Measurements from ENCODE around the gene HLA-DPA1. TPM values are rescaled to one million over a fixed set of nuclear protein-coding genes. Genes with fewer than 3 reads are reported as not detected.

HLA-DPA1 gene
- total RNA-seq, 1 experiment from 2014 or later, result 2.6 TPM

- no peak overlapping the region for H2BK120ac ChIP-seq (ENCODE audit: low read depth, low read length, poor library complexity, severe bottlenecking)
- no peak overlapping the region for H3K14ac ChIP-seq (ENCODE audit: insufficient read depth, low read length)
- H4K91ac ChIP-seq (ENCODE audit: insufficient read length, low read depth, low read length), result no peak overlapping the region
- no peak overlapping the region for H3K18ac ChIP-seq (ENCODE audit: insufficient read length, low read depth, low read length)
- H3K27ac ChIP-seq (ENCODE audit: insufficient read length, low read depth, low read length), result no peak overlapping the region
- no peak overlapping the region for H2BK5ac ChIP-seq (ENCODE audit: insufficient read length, low read length)
- H3K27me3 Mint-ChIP-seq (ENCODE audit: low read depth), result peaks cover 20% of the 10 kb centered on the region
- peak overlapping the region; percentile 94 to 95 for H3K4me3 Mint-ChIP-seq
- no peak overlapping the region for H4K8ac ChIP-seq (replicated peaks; ENCODE audit: insufficient read length, low read depth, low read length)
- H4K5ac ChIP-seq (ENCODE audit: insufficient read length, low read depth, low read length), result no peak overlapping the region
- peaks cover 0 to 24% (median 9%) of the 10 kb centered on the region in 3 experiments; a peak in 3 of 7 replicates for H3K36me3 Mint-ChIP-seq (ENCODE audit: insufficient read depth in 1 of 3, low read depth in 3 of 3)
- no peak overlapping the region for H2BK20ac ChIP-seq (ENCODE audit: low read depth, low read length, poor library complexity, severe bottlenecking)
- no peak overlapping the region for H3K56ac ChIP-seq (ENCODE audit: insufficient read length, low read depth, low read length)
- H2BK15ac ChIP-seq (ENCODE audit: low read depth, low read length), result no peak overlapping the region
- no peaks in the 10 kb centered on the region for H4K20me1 ChIP-seq (ENCODE audit: control insufficient read depth, insufficient read depth, insufficient read length)
- no peak overlapping the region for H3K4ac ChIP-seq (ENCODE audit: low read depth, low read length)
- H3K9me3 Mint-ChIP-seq, result peaks cover 0 to 6% of the 10 kb centered on the region in 2 experiments; a peak in 2 of 5 replicates
- H3K23ac ChIP-seq (ENCODE audit: insufficient read length, low read depth, low read length), result no peak overlapping the region
- peaks cover 5% of the 10 kb centered on the region; the same call in 1 of the 2 replicates for H3K4me1 ChIP-seq (ENCODE audit: insufficient read depth, low read length)
- no peak overlapping the region for H3K27ac Mint-ChIP-seq
- TF ChIP-seq CTCF (conservative IDR thresholded peaks at IDR 0.05), result no peak
- no peaks in the 10 kb centered on the region for H3K79me2 ChIP-seq (ENCODE audit: insufficient read depth, low read length)
- no peaks in the 10 kb centered on the region; the same call in 1 of the 2 replicates for H3K27me3 ChIP-seq (ENCODE audit: insufficient read depth, low read length)
- peaks cover 11% of the 10 kb centered on the region for H3K23me2 ChIP-seq (ENCODE audit: insufficient read length, low read depth, low read length, poor library complexity, severe bottlenecking)
- DNase-seq, result no peak
- no peak overlapping the region for H3T11ph ChIP-seq (ENCODE audit: low read length)
- H2AK5ac ChIP-seq (ENCODE audit: insufficient read length, low read length), result no peak overlapping the region
- peaks cover 26 to 29% of the 10 kb centered on the region in 2 experiments for H3K4me1 Mint-ChIP-seq
- H2BK12ac ChIP-seq (ENCODE audit: insufficient read length, low read depth, low read length), result no peak overlapping the region
- H3K9ac ChIP-seq (ENCODE audit: extremely low read depth, insufficient read length, low read length), result no peak overlapping the region
- H2AFZ ChIP-seq (ENCODE audit: low read length), result no peak overlapping the region
- WGBS (ENCODE audit: extremely low coverage, insufficient read length, low lambda C conversion rate), result no CpG with 5 or more reads among the region's 4 CpGs
- no peaks in the 10 kb centered on the region for H3K9me3 ChIP-seq (ENCODE audit: control insufficient read depth, low read depth, low read length)
- H3K4me2 ChIP-seq (ENCODE audit: insufficient read depth, insufficient read length, low read length), result no peak overlapping the region
- no peaks in the 10 kb centered on the region for H3K79me1 ChIP-seq (ENCODE audit: insufficient read depth, low read depth, low read length, poor library complexity, severe bottlenecking)
Observed at GRCh38 chr6:33079580-33079979, 6.1 kb upstream of the HLA-DPA1 start.

All from H9 (cell line).